ENCODE measurements around the gene FRMPD4.

FRMPD4 gene

GRCh38 chrX:12403474-12404082 is 265.3 kb downstream of the FRMPD4 start:
- no peak for TF ChIP-seq CTCF (conservative IDR thresholded peaks at IDR 0.05)
- TF ChIP-seq ZFX (IDR thresholded peaks at IDR 0.05), result no peak
- no peak overlapping the region for H3K27ac ChIP-seq

- TF ChIP-seq ZFX (IDR thresholded peaks at IDR 0.05) (no peak), CTCF (conservative IDR thresholded peaks at IDR 0.05) (no peak)
- no peak overlapping the region for H3K27ac ChIP-seq
These were observed 267.0 kb downstream of the FRMPD4 start for GRCh38 chrX:12405306-12405705.

- TF ChIP-seq CTCF (conservative IDR thresholded peaks at IDR 0.05), result no peak
- no peak for TF ChIP-seq ZFX (IDR thresholded peaks at IDR 0.05)
- no peak overlapping the region for H3K27ac ChIP-seq
These were observed 272.2 kb downstream of the FRMPD4 start for GRCh38 chrX:12410523-12410922.

GRCh38 chrX:12411831-12412230 is 273.6 kb downstream of the FRMPD4 start:
- TF ChIP-seq CTCF (conservative IDR thresholded peaks at IDR 0.05) (no peak), ZFX (IDR thresholded peaks at IDR 0.05) (no peak)
- no peak overlapping the region for H3K27ac ChIP-seq

GRCh38 chrX:12412561-12412960 is 274.3 kb downstream of the FRMPD4 start:
- H3K27ac ChIP-seq, result no peak overlapping the region
- no peak for TF ChIP-seq CTCF (conservative IDR thresholded peaks at IDR 0.05)
- TF ChIP-seq ZFX (IDR thresholded peaks at IDR 0.05), result no peak

GRCh38 chrX:12419591-12419990 is 281.3 kb downstream of the FRMPD4 start:
- TF ChIP-seq CTCF (conservative IDR thresholded peaks at IDR 0.05) (no peak), ZFX (IDR thresholded peaks at IDR 0.05) (no peak)
- no peak overlapping the region for H3K27ac ChIP-seq

- TF ChIP-seq CTCF (conservative IDR thresholded peaks at IDR 0.05), result no peak
- TF ChIP-seq ZFX (IDR thresholded peaks at IDR 0.05), result no peak
- no peak overlapping the region for H3K27ac ChIP-seq
These were observed 283.6 kb downstream of the FRMPD4 start for GRCh38 chrX:12421918-12422317.
